Measurements from ENCODE around the gene ACER2.

- TF ChIP-seq EZH2 (IDR thresholded peaks at IDR 0.05; ENCODE audit: low read length) (no peak), CTCF (optimal IDR thresholded peaks at IDR 0.05 in 1 of 3, IDR thresholded peaks at IDR 0.05 in 1 of 3, conservative IDR thresholded peaks at IDR 0.05 in 1 of 3; ENCODE audit: extremely low read depth in 1 of 3, insufficient read depth in 2 of 3, low read length in 3 of 3) (no peak)
These were observed 33.3 kb upstream of the ACER2 start for GRCh38 chr9:19375538-19375937.

Data from keratinocyte (primary cell).